ENCODE data around the gene SCARF2. TPM values are rescaled to one million over a fixed set of nuclear protein-coding genes. Genes with fewer than 3 reads are reported as not detected.

SCARF2 gene
- total and polyA plus RNA-seq, 3 donors from 2014 or later, result 3.3 to 12.3 (median 10.4) TPM

DNA sequence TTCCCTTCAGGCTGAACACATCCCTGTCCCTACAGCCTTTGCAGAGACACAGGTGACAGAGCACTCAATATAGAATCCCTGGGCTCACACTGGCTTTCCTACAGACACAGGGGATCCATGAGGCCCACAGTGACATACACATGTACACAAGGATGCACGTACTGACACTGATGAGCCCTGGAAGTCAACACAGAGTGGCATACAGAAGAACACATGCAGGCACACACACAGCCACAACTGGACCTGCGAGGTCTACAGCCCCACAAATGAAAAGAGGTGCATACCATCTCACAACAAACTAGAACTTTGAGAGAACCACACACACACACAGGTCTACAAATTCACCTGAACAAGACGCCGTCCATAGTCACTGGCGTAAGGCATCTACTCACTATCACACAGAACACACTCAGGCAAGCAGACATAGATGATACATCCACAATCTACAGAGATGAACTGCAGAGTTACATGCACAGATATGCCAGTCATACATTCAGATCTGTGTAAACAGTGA, 47.2 kb downstream of the SCARF2 start:
- Histone ChIP-seq H3K4me1 (no peaks in the 10 kb centered on the region), H3K9me3 (no peaks in the 10 kb centered on the region), H3K36me3 (ENCODE audit: low read depth, missing control alignments) (no peaks in the 10 kb centered on the region), H3K4me3 (no peak overlapping the region), H3K27ac (no peak overlapping the region), H3K27me3 (no peaks in the 10 kb centered on the region)
- WGBS, 2 donors, result 87 to 92% methylated on average over 5 of the region's 5 CpGs
- no peak for DNase-seq
- TF ChIP-seq, protein P1, sequence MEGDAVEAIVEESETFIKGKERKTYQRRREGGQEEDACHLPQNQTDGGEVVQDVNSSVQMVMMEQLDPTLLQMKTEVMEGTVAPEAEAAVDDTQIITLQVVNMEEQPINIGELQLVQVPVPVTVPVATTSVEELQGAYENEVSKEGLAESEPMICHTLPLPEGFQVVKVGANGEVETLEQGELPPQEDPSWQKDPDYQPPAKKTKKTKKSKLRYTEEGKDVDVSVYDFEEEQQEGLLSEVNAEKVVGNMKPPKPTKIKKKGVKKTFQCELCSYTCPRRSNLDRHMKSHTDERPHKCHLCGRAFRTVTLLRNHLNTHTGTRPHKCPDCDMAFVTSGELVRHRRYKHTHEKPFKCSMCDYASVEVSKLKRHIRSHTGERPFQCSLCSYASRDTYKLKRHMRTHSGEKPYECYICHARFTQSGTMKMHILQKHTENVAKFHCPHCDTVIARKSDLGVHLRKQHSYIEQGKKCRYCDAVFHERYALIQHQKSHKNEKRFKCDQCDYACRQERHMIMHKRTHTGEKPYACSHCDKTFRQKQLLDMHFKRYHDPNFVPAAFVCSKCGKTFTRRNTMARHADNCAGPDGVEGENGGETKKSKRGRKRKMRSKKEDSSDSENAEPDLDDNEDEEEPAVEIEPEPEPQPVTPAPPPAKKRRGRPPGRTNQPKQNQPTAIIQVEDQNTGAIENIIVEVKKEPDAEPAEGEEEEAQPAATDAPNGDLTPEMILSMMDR (IDR thresholded peaks at IDR 0.05), result no peak
- TF ChIP-seq POLR2A (IDR thresholded peaks at IDR 0.05), result no peak
- intact Hi-C loops (cut with DNase I; ENCODE audit: low total_unique reads), result no loop called here

GRCh38 chr22:20389288-20389687, 48.3 kb downstream of the SCARF2 start:
- no peak for DNase-seq
- intact Hi-C loops (cut with DNase I; ENCODE audit: low total_unique reads), result no loop called here
- Histone ChIP-seq H3K27ac (no peak overlapping the region), H3K9me3 (no peaks in the 10 kb centered on the region), H3K27me3 (no peaks in the 10 kb centered on the region), H3K4me3 (no peak overlapping the region), H3K4me1 (no peaks in the 10 kb centered on the region), H3K36me3 (ENCODE audit: low read depth, missing control alignments) (no peaks in the 10 kb centered on the region)
- no peak for TF ChIP-seq POLR2A (IDR thresholded peaks at IDR 0.05)
- TF ChIP-seq, protein P1 (IDR thresholded peaks at IDR 0.05), result no peak
- WGBS, 2 donors, result 91 to 94% methylated on average over 6 of the region's 6 CpGs

GRCh38 chr22:20388200-20388599, 49.4 kb downstream of the SCARF2 start:
- no peak overlapping the region for H3K4me3 ChIP-seq
- intact Hi-C loops (cut with DNase I; ENCODE audit: low total_unique reads), result no loop called here
- no peaks in the 10 kb centered on the region for H3K36me3 ChIP-seq (ENCODE audit: low read depth, missing control alignments)
- no peaks in the 10 kb centered on the region for H3K4me1 ChIP-seq
- TF ChIP-seq, protein P1 (IDR thresholded peaks at IDR 0.05), result no peak
- TF ChIP-seq POLR2A (IDR thresholded peaks at IDR 0.05), result no peak
- no peak for DNase-seq
- H3K9me3 ChIP-seq, result no peaks in the 10 kb centered on the region
- H3K27ac ChIP-seq, result no peak overlapping the region
- H3K27me3 ChIP-seq, result no peaks in the 10 kb centered on the region

- TF ChIP-seq POLR2A (IDR thresholded peaks at IDR 0.05), result no peak
- TF ChIP-seq, protein P1 (IDR thresholded peaks at IDR 0.05), result no peak
- Histone ChIP-seq H3K36me3 (ENCODE audit: low read depth, missing control alignments) (no peaks in the 10 kb centered on the region), H3K9me3 (no peaks in the 10 kb centered on the region), H3K27ac (no peak overlapping the region), H3K27me3 (no peaks in the 10 kb centered on the region), H3K4me3 (no peak overlapping the region), H3K4me1 (no peaks in the 10 kb centered on the region)
- no peak for DNase-seq
- intact Hi-C loops (cut with DNase I; ENCODE audit: low total_unique reads), result no loop called here
- 92 to 94% methylated on average over 4 of the region's 4 CpGs for WGBS, 2 donors
Measured at GRCh38 chr22:20386972-20387371, 50.7 kb downstream of the SCARF2 start.

DNA sequence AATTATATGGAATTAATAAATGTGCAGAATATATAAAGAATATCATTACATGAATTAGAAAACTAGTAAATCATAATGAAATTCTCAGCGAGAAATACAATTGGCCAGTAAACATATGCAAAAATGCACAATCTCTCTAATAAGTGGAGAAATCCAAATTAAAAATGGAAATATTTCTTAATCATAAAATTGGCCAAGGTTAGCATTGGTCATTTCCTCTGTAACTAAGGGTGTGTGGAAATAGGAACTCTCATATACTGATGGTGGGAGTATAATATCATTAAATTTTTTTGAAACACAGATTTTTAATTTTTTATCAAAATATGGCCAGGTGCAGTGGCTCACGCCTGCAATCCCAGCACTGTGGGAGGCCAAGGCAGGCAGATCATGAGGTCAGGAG, 51.3 kb downstream of the SCARF2 start:
- no peak for TF ChIP-seq POLR2A (IDR thresholded peaks at IDR 0.05)
- WGBS, 2 donors, result 86 to 88% methylated on average over 2 of the region's 2 CpGs
- no peak for DNase-seq
- H3K4me1 ChIP-seq, result no peaks in the 10 kb centered on the region
- H3K27me3 ChIP-seq, result no peaks in the 10 kb centered on the region
- H3K36me3 ChIP-seq (ENCODE audit: low read depth, missing control alignments), result no peaks in the 10 kb centered on the region
- H3K9me3 ChIP-seq, result no peaks in the 10 kb centered on the region
- H3K27ac ChIP-seq, result no peak overlapping the region
- intact Hi-C loops (cut with DNase I; ENCODE audit: low total_unique reads), result no loop called here
- no peak overlapping the region for H3K4me3 ChIP-seq

Measured in testis (tissue), 3 donors.